AG04450 (cell line): Measurements from ENCODE around the gene CD4. TPM values are rescaled to one million over a fixed set of nuclear protein-coding genes. Genes with fewer than 3 reads are reported as not detected.

Source experiments
- CTCF ChIA-PET: fragments of 300-600, 350-600 bp; formaldehyde crosslinking; extraction: SDS; loops from one replicate; lab custom pipeline; 2022; ENCODE audit warnings: antibody characterized with exemption, inconsistent platforms; lab: Charles Lee
- POLR2A ChIA-PET: fragments of 350-600 bp; formaldehyde crosslinking; extraction: SDS; loops from one replicate; lab custom pipeline; 2021; ENCODE audit warnings: antibody characterized with exemption, inconsistent platforms; lab: Yijun Ruan, JAX
- DNase-seq: peaks from one replicate; pipeline ENCODE4 v3.0.0-alpha.2; 2011; ENCODE audit warnings: low read depth, low spot score
- H3K27ac ChIP-seq: one replicate; pipeline ENCODE4 v1.5.1; 2012; ENCODE audit warnings: low read depth, low read length, control low read depth
- H3K27me3 ChIP-seq: one replicate; pipeline ENCODE4 v1.6.0; 2012; ENCODE audit warnings: low read length; ENCODE audit not compliant: control insufficient read depth, insufficient read depth
- H3K4me3 ChIP-seq: 2 replicates; pipeline ENCODE4 v1.5.1; 2011; ENCODE audit warnings: mild to moderate bottlenecking, low read depth, low read length, control low read depth
- H3K9me3 ChIP-seq: 2 replicates; pipeline ENCODE4 v1.5.1; 2012; ENCODE audit warnings: low read length; ENCODE audit not compliant: control insufficient read depth, insufficient read depth
- polyA plus RNA-seq: library from polyadenylated mRNA; depleted of rRNA; stranded (reverse); fragments of >200 nt; gene quantifications from 2 replicates; pipeline ENCODE4 v1.2.3, GENCODE V29; 2011
- TF ChIP-seq, protein P1 (sequence below): IDR thresholded peaks from 2 replicates; pipeline ENCODE4 v1.5.1; 2011; ENCODE audit warnings: low read depth, low read length, control low read depth, inconsistent platforms

Gene CD4
- polyA plus RNA-seq, 1 experiment = 24.9 TPM

DNA sequence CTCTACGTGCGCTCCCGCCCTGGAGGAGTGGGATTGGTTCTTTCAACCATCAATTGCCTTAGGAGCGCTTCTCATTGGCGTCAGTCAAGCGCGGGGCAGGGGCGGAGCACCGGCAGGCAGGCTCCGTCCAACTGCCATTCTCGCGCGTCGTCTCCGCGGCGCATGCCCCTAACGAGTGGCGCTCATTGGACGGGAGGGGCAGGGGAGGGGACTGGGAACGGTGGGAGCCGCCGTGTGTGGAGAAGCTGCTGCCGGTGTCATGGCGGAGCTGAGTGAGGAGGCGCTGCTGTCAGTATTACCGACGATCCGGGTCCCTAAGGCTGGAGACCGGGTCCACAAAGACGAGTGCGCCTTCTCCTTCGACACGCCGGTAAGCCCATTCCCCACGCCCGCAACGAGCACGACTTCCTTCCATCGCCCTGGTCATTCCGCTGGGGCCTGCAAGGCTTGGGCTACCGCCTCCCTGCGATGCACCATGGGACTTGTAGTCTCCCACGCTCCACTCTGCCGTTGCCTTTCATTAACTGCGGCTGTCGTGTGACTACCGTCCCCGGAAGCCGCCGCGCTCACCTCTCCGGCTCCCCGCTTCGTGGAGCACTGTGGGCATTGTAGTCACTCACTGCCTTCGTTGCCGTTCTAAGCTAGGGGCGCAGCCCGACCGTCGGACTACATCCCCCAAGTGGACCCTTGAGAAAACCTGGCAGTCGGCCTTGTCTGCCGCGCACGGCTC is 62.8 kb downstream of the CD4 start, which contains the start of gene USP5:
Gene USP5, plus strand, starts transcription at position 230 of the 730 bp plus-strand sequence. Its CDS starts 30 bp downstream, at position 260.
- Histone ChIP-seq H3K27me3 (no peaks in the 10 kb centered on the region), H3K4me3 (peak within 1 kb of the TSS; percentile 97), H3K9me3 (no peaks in the 10 kb centered on the region; the same call in 1 of the 2 replicates), H3K27ac (peak within 1 kb of the TSS; percentile 92)
- DNase-seq = peak; percentile 99
- CTCF ChIA-PET = interaction anchor here (0.7 to 5.1 kb wide), 11 partner anchors 17 to 100 kb away, joined by 3 to 26 read pairs (median 6); partner anchors contain the start of genes MLF2 and SPSB2
- POLR2A ChIA-PET = interaction anchor here (0.6 to 3.4 kb wide), 23 partner anchors 9 to 318 kb away, joined by 3 to 57 read pairs (median 6); partner anchors contain the start of genes C12orf57, COPS7A, GAPDH and GNB3
- TF ChIP-seq, protein P1, sequence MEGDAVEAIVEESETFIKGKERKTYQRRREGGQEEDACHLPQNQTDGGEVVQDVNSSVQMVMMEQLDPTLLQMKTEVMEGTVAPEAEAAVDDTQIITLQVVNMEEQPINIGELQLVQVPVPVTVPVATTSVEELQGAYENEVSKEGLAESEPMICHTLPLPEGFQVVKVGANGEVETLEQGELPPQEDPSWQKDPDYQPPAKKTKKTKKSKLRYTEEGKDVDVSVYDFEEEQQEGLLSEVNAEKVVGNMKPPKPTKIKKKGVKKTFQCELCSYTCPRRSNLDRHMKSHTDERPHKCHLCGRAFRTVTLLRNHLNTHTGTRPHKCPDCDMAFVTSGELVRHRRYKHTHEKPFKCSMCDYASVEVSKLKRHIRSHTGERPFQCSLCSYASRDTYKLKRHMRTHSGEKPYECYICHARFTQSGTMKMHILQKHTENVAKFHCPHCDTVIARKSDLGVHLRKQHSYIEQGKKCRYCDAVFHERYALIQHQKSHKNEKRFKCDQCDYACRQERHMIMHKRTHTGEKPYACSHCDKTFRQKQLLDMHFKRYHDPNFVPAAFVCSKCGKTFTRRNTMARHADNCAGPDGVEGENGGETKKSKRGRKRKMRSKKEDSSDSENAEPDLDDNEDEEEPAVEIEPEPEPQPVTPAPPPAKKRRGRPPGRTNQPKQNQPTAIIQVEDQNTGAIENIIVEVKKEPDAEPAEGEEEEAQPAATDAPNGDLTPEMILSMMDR = no peak; the same call in 1 of the 2 replicates

- CTCF ChIA-PET = interaction anchor here (0.8 to 5.1 kb wide), 9 partner anchors 17 to 100 kb away, joined by 3 to 26 read pairs (median 6); partner anchors contain the start of gene MLF2
Measured at GRCh38 chr12:6852651-6853354, 63.5 kb downstream of the CD4 start.

DNA sequence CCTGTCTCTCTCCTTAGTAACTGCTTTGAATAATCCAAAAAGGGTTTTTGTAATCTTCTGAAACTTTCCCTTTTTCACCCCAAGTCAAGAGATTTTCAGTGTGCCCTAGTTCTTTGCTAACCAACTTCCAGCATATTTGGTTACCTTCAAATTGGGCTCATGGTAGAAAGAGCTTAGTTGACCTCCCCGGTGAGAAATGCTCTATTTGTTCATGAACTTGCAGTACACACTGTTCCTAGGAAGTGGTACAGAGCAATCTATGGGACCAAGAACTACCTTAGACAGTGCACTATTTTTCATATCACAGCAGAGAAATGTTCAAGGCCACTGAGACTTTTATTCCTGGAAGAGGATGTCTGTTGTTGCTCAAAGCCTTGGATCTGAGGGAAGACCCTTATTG is 64.3 kb downstream of the CD4 start:
- CTCF ChIA-PET = interaction anchor here (1.5 to 5.1 kb wide), 4 partner anchors 16 to 101 kb away, joined by 3 to 26 read pairs (median 12); partner anchors contain the start of gene MLF2
- no peak for DNase-seq
- peak overlapping the region; percentile 77 for H3K4me3 ChIP-seq
- POLR2A ChIA-PET = interaction anchor here (0.9 to 3.4 kb wide), 5 partner anchors 16 to 90 kb away, joined by 3 to 37 read pairs (median 17); partner anchors contain the start of genes PTMS and SPSB2
- TF ChIP-seq, protein P1 = no peak
- H3K27ac ChIP-seq = peak overlapping the region; percentile 92
- no peaks in the 10 kb centered on the region; the same call in 1 of the 2 replicates for H3K9me3 ChIP-seq
- H3K27me3 ChIP-seq = no peaks in the 10 kb centered on the region

More at GRCh38 chr12:6852651-6853354, 63.5 kb downstream of the CD4 start:
- H3K27me3 ChIP-seq = no peaks in the 10 kb centered on the region
- H3K27ac ChIP-seq = peak overlapping the region; percentile 92
- H3K9me3 ChIP-seq = no peaks in the 10 kb centered on the region; the same call in 1 of the 2 replicates
- TF ChIP-seq, protein P1 = no peak
- no peak for DNase-seq
- POLR2A ChIA-PET = interaction anchor here (0.6 to 3.4 kb wide), 18 partner anchors 8 to 319 kb away, joined by 3 to 57 read pairs (median 5); partner anchors contain the start of genes C12orf57, COPS7A, GAPDH and P3H3
- peak overlapping the region; percentile 77 for H3K4me3 ChIP-seq

- POLR2A ChIA-PET = interaction anchor here (1.1 to 3.4 kb wide), 3 partner anchors 13 to 28 kb away, joined by 3 to 37 read pairs (median 5); partner anchors contain the start of genes SPSB2 and TPI1
- no peak overlapping the region for H3K4me3 ChIP-seq
- DNase-seq = no peak
Measured at GRCh38 chr12:6854036-6854435, 64.7 kb downstream of the CD4 start.

More at GRCh38 chr12:6854036-6854435, 64.7 kb downstream of the CD4 start:
- Histone ChIP-seq H3K27me3 (no peaks in the 10 kb centered on the region), H3K27ac (no peak overlapping the region), H3K9me3 (no peaks in the 10 kb centered on the region; the same call in 1 of the 2 replicates)
- CTCF ChIA-PET = interaction anchor here (1.5 to 5.1 kb wide), 4 partner anchors 16 to 102 kb away, joined by 3 to 26 read pairs (median 12); partner anchors contain the start of gene MLF2
- TF ChIP-seq, protein P1 = no peak
